ENCODE results near the gene EPSTI1.

EPSTI1 gene

GRCh38 chr13:42969565-42970172 is 22.4 kb downstream of the EPSTI1 start:
- DNase-seq, result no peak

- DNase-seq, result no peak
Observed at GRCh38 chr13:42968906-42969305, 23.1 kb downstream of the EPSTI1 start.

- no peak for DNase-seq
Observed at GRCh38 chr13:42967660-42968059, 24.4 kb downstream of the EPSTI1 start.

- DNase-seq, result no peak
Observed at GRCh38 chr13:42965281-42965680, 26.8 kb downstream of the EPSTI1 start.

GRCh38 chr13:42964761-42965161 is 27.3 kb downstream of the EPSTI1 start:
- no peak for DNase-seq

GRCh38 chr13:42959615-42960014 is 32.4 kb downstream of the EPSTI1 start:
- DNase-seq, result no peak

GRCh38 chr13:42957881-42958280 is 34.2 kb downstream of the EPSTI1 start:
- no peak for DNase-seq

- no peak for DNase-seq
Observed at GRCh38 chr13:42950181-42950580, 41.9 kb downstream of the EPSTI1 start.

- DNase-seq, result no peak
Observed at GRCh38 chr13:42947925-42948324, 44.1 kb downstream of the EPSTI1 start.

- no peak for DNase-seq
Observed at GRCh38 chr13:42946927-42947326, 45.1 kb downstream of the EPSTI1 start.

- DNase-seq, result no peak
Observed at GRCh38 chr13:42929886-42930535, 62.0 kb downstream of the EPSTI1 start.

- no peak for DNase-seq
Observed at GRCh38 chr13:42926555-42926954, 65.5 kb downstream of the EPSTI1 start.

- DNase-seq, result no peak
Observed at GRCh38 chr13:42926043-42926442, 66.0 kb downstream of the EPSTI1 start.

- DNase-seq, result no peak
Observed at GRCh38 chr13:42925626-42926025, 66.4 kb downstream of the EPSTI1 start.

GRCh38 chr13:42924344-42924743 is 67.7 kb downstream of the EPSTI1 start:
- DNase-seq, result no peak

- no peak for DNase-seq
Observed at GRCh38 chr13:42907745-42908144, 84.3 kb downstream of the EPSTI1 start.

GRCh38 chr13:42906257-42906656 is 85.8 kb downstream of the EPSTI1 start:
- DNase-seq, result no peak

GRCh38 chr13:42905579-42905978 is 86.5 kb downstream of the EPSTI1 start:
- DNase-seq, result no peak

GRCh38 chr13:42899266-42899665 is 92.8 kb downstream of the EPSTI1 start:
- no peak for DNase-seq

GRCh38 chr13:42895776-42896175 is 96.3 kb downstream of the EPSTI1 start:
- DNase-seq, result no peak

GRCh38 chr13:42894765-42895243 is 97.2 kb downstream of the EPSTI1 start:
- DNase-seq, result peak; percentile 8

- no peak for DNase-seq
Observed at GRCh38 chr13:42893214-42893671, 98.8 kb downstream of the EPSTI1 start.

- no peak for DNase-seq
Observed at GRCh38 chr13:42892760-42893159, 99.3 kb downstream of the EPSTI1 start.

GRCh38 chr13:42891591-42891990 is 100.5 kb downstream of the EPSTI1 start:
- DNase-seq, result no peak

GRCh38 chr13:42885325-42885724 is 106.7 kb downstream of the EPSTI1 start:
- no peak for DNase-seq

Data from NCI-H774 (cell line).